HG02885 (cell line): ENCODE measurements around the gene TRRAP.
"Not testable (repeated sequence)": the region's sequence is repeated elsewhere in the genome, so short reads cannot be mapped to it uniquely, and the experiment has no call there.

Experiments used
- ATAC-seq: cut with Tn5 transposase; IDR thresholded peaks from one replicate; pipeline ENCODE4 v1.9.1; 2021; ENCODE audit warnings: mild to moderate bottlenecking; ENCODE audit not compliant: unreplicated experiment, poor library complexity

TRRAP gene

GRCh38 chr7:98864731-98865453 lies 13.4 kb upstream of the TRRAP start:
- ATAC-seq = no peak

GRCh38 chr7:98866351-98866750 lies 12.0 kb upstream of the TRRAP start:
- no peak for ATAC-seq

- ATAC-seq = no peak
Measured at GRCh38 chr7:98866765-98867164, 11.6 kb upstream of the TRRAP start.

DNA sequence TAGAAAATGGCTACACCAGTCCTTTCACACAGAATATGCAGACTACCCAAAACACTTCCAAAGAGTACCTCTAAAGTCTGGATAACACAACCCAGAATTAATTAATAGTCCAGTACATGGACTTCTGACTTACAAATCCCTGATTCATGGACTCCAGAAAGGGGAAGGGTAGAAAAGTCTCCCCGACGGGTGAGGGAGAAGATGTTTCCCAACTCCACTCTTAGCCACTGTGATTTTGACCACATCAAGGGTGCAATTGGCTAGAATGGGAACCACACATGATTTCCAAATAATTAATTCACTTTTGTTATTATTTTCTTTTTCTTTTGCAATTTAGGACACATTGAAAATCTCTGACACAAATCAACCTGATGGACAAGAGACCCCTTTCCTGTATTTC lies 9.9 kb upstream of the TRRAP start:
- ATAC-seq = no peak

- ATAC-seq = no peak
Measured at GRCh38 chr7:98869027-98869596, 9.2 kb upstream of the TRRAP start.

GRCh38 chr7:98869597-98870120 lies 8.7 kb upstream of the TRRAP start, which contains the start of gene TMEM130:
TSS of gene TMEM130 (minus strand) at chr7:98870014. CDS start at chr7:98869861, 153 bp downstream.
- ATAC-seq = no peak

- ATAC-seq = peak; percentile 81
Measured at GRCh38 chr7:98870121-98870651, 8.1 kb upstream of the TRRAP start.

DNA sequence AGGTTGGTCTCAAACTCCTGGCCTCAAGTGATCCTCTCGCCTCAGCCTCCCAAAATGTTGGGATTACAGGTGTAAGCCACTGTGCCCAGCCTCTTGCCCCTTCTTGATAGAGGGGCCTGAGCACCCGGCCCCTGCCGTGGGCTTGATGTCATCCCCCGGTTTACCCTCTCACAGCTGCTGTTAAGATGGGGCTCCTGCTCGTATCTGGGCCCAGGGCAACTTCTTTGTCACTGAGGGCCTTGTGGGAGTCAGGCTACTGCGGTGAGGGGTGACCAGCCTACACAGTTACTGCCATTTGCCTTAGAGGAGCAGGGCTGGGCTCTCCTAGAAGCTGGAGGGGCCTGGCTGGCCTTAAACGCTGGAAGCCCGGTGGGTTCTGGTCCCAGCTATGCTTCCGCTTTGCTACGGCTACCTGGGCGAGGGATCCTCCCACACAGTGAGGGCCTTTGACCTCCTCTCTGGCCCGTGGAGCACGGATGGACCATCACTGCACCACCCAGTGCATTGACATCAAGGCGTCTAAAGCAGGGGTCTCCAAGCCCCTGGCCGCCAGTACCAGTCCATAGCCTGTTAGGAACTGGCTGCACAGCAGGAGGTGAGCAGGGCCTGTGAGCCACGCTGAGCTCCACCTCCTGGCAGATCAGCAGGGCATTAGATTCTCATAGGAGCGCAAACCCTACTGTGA lies 7.4 kb upstream of the TRRAP start:
- ATAC-seq = no peak

- ATAC-seq = no peak
Measured at GRCh38 chr7:98872328-98872924, 5.9 kb upstream of the TRRAP start.

DNA sequence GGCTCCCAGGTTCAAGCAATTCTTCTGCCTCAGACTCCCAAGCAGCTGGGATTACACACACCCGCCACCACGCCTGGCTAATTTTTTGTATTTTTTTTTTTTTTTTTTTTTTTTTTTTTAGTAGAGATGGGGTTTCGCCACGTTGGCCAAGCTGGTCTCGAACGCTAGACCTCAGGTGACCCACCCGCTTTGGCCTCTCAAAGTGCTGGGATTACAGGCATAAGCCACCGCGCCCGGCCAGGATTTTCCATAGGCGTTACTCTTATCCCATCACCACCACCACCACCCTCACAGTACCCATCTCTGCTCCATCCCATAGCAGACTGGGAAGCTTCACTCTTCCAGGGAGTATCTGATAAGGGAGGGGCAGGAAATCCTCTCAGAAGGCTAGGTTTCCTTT lies 4.7 kb upstream of the TRRAP start:
- ATAC-seq = not testable (repeated sequence)

DNA sequence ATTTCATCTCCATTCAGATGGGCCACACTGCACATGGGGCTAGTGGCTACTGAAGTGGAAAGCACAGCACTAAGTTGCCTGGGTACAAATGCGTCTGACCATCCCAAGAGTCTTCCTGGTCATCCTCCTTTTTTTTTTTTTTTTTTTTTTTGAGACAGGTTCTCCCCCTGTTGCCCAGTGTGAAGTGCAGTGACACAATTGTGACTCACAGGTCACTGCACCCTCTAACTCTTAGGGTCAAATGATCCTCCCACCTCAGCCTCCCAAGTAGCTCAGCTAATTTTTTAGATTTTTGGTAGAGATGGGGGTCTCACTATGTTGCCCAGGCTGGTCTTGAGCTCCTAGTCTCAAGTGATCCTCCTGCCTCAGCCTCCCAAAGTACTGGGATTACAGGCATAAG lies 3.4 kb upstream of the TRRAP start:
- ATAC-seq = no peak

- no peak for ATAC-seq
Measured at GRCh38 chr7:98875501-98875900, 2.8 kb upstream of the TRRAP start.

- ATAC-seq = no peak
Measured at GRCh38 chr7:98877146-98877545, 1.2 kb upstream of the TRRAP start.

DNA sequence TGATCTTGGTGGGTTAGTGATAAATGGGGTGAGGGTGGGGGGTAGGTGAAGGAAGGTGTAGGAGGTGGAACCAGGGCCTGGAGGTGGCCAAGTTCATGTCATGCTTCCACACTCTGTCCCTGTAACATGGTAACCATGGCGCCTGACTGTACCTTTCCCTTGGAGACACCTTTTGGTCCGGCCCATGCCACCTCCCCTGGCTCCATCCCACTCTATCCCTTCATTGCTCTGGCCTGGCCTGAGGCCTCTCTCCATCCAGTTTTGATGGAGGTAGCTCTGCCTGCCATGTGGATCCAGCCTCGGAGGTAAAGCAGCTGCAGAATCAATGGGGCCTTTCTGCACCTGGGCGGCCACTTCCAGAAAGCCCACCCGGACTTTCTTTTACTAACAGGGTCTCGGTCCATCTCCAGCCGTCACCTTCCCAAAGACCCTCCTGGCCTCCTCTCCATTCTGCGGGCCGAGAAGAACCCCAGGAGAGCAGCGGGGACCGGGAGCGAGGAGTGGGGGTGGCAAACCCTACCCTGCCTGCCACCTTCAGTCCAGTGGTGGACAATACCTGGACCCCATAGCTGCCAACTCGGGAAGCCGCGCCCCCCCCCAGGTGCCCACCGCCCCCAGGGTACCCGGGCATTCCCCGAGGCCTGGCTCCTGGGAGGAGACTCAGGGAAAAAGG lies 504 bp upstream of the TRRAP start:
- ATAC-seq = peak; percentile 6

- ATAC-seq = peak; percentile 72
Measured at GRCh38 chr7:98879198-98879978, 1.1 kb downstream of the TRRAP start.

GRCh38 chr7:98879979-98880315 lies 1.6 kb downstream of the TRRAP start:
- no peak for ATAC-seq

DNA sequence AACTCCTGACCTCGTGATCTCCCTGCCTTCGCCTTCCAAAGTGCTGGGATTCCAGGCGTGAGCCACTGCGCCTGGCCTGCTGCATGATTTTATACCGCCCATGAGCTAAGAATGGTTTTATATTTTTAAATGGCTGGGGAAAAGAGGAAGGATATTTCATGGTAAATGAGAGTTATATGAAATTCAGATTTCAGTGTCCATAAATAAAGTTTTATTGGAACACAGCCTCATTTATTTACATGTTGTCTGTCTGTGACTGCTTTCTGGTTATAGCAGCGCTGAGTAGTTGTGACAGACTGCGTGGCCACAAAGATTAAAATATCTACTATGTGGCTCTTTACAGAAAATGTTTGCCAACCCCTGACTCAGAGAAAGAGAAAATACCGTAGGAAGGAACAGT lies 2.2 kb downstream of the TRRAP start:
- ATAC-seq = no peak

GRCh38 chr7:98881561-98882315 lies 3.4 kb downstream of the TRRAP start:
- no peak for ATAC-seq

DNA sequence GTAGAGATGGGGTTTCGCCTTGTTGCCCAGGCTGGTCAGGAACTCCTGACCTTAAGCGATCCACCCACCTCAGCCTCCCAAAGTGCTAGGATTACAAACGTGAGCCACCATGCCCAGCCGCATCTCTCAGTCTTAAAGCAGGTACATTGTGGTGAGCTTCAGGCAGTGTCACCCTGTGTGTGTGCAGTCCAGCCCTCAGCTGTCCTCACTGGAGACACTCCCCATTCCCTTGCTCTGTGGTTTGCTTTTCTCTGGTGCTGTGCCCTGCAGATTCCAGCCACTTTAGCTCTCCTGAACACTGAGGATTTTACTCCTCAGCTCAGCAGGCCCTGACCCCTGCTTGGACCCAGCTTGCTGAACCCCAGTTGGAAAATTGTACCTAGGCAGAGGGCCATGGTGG lies 6.1 kb downstream of the TRRAP start:
- ATAC-seq = no peak
